ENCODE results near the gene JUND.
A peak's percentile ranks its signal among the peaks of the same experiment; 100 is the strongest.

JUND gene

DNA sequence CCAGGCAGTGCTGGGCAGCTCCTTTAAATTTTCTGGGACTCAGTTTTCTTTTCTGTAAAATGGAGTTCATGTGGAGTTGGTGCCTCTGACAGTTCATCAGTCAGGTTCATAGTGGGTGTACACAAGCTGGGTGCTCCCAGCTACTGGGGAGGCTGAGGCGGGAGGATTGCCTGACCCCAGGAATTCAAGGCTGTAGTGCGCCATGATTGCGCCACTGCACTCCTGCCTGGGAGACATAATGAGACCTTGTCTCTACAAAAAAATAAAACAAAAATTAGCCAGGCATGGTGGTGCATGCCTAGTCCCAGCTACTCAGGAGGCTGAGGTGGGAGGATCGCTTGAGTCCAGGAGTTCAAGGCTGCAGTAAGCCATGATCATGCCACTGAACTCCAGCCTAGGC is 28.3 kb downstream of the JUND start:
- H3K27ac Mint-ChIP-seq, result no peak overlapping the region
- H3K36me3 Mint-ChIP-seq (ENCODE audit: low read depth), result no peaks in the 10 kb centered on the region
- H3K9me3 Mint-ChIP-seq, result no peaks in the 10 kb centered on the region
- H3K27me3 Mint-ChIP-seq (ENCODE audit: low read depth), result peaks cover 45% of the 10 kb centered on the region
- no peaks in the 10 kb centered on the region for H3K4me1 Mint-ChIP-seq
- H3K4me3 Mint-ChIP-seq, result no peak overlapping the region
- TF ChIP-seq, protein P1, sequence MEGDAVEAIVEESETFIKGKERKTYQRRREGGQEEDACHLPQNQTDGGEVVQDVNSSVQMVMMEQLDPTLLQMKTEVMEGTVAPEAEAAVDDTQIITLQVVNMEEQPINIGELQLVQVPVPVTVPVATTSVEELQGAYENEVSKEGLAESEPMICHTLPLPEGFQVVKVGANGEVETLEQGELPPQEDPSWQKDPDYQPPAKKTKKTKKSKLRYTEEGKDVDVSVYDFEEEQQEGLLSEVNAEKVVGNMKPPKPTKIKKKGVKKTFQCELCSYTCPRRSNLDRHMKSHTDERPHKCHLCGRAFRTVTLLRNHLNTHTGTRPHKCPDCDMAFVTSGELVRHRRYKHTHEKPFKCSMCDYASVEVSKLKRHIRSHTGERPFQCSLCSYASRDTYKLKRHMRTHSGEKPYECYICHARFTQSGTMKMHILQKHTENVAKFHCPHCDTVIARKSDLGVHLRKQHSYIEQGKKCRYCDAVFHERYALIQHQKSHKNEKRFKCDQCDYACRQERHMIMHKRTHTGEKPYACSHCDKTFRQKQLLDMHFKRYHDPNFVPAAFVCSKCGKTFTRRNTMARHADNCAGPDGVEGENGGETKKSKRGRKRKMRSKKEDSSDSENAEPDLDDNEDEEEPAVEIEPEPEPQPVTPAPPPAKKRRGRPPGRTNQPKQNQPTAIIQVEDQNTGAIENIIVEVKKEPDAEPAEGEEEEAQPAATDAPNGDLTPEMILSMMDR (IDR thresholded peaks at IDR 0.05; ENCODE audit: unreplicated experiment in 3 of 3), result no peak

DNA sequence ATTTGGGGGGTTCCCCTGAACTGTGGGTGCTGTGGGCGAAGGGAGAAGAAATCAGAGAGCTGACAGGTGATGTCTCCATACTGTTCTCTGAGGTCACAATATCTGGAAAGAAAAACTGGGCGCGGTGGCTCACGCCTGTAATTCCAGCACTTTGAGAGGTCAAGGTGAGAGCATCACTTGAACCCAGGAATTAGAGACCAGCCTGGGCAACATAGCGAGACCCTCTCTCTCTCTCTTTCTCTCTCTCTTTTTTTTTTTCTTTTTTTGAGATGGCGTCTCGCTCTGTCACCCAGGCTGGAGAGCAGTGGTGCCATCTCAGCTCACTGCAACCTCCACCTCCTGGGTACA is 29.1 kb downstream of the JUND start:
- H3K4me3 Mint-ChIP-seq, result no peak overlapping the region
- no peaks in the 10 kb centered on the region for H3K4me1 Mint-ChIP-seq
- TF ChIP-seq, protein P1 (IDR thresholded peaks at IDR 0.05; ENCODE audit: unreplicated experiment in 3 of 3), result no peak
- H3K27ac Mint-ChIP-seq, result no peak overlapping the region
- peaks cover 47% of the 10 kb centered on the region for H3K27me3 Mint-ChIP-seq (ENCODE audit: low read depth)
- no peaks in the 10 kb centered on the region for H3K9me3 Mint-ChIP-seq
- no peaks in the 10 kb centered on the region for H3K36me3 Mint-ChIP-seq (ENCODE audit: low read depth)

DNA sequence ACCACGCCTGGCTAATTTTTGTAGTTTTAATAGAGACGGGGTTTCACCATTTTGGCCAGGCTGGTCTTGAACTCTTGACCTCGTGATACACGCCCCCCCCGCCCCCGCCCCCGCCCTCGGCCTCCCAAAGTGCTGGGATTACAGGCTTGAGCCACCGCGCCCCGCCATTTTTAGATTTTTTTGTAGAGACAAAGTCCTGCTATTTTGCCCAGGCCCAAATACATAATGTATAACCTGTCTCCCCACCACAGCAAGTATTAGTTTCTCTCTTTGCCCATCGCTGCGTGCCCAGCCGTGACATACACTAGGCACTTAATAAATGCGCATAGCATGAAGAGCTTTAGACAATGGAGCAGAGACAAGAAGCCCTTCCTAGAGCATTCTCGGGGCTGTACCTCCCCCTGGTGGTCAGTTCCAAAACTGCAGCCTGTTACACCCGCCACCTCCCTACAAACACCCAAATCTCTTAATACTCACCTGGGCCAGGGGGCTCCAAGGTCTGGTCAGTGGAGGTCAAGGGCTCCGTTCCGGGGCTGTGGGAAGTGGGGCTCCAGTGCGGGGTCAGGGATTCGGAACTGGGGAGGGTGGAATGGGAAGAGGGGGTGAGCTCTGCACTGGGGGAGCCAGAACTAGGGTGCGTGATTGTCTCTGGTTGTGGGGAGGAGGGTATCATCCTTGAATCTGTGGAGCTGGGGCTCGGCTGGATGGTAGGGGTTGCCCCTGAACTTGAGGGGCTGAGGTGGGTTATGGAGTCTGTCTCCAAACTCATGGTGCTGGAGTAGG is 29.6 kb downstream of the JUND start:
- H3K4me3 Mint-ChIP-seq, result no peak overlapping the region

DNA sequence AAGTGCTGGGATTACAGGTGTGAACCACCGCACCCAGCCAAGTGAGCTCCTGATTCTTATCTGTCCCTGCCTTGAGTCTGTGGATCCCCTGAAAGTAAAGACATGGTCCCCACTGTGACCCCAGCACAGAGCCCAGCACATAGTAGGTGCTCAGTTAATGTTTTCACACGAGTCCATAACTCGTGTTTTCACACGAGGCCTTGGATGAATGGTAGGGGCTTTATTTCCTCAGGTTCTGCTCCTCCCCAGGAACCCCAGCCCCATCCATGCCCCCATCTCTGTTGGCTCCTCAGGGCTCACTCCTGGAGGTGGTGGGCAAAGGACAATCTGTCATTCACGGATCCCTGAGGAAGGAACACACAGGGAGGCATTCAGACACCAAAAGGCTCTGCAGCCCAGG is 31.6 kb downstream of the JUND start:
- Mint-ChIP-seq H3K4me1 (no peaks in the 10 kb centered on the region), H3K9me3 (no peaks in the 10 kb centered on the region), H3K36me3 (ENCODE audit: low read depth) (no peaks in the 10 kb centered on the region), H3K27me3 (ENCODE audit: low read depth) (peaks cover 41% of the 10 kb centered on the region), H3K27ac (no peak overlapping the region), H3K4me3 (no peak overlapping the region)
- TF ChIP-seq, protein P1 (IDR thresholded peaks at IDR 0.05; ENCODE audit: unreplicated experiment in 3 of 3), result no peak

More for the DNA sequence above, 29.6 kb downstream of the JUND start:
- TF ChIP-seq, protein P1 (IDR thresholded peaks at IDR 0.05; ENCODE audit: unreplicated experiment in 3 of 3), result peak; percentile 87 to 90 (median 87)
- no peaks in the 10 kb centered on the region for H3K4me1 Mint-ChIP-seq
- H3K36me3 Mint-ChIP-seq (ENCODE audit: low read depth), result no peaks in the 10 kb centered on the region
- no peaks in the 10 kb centered on the region for H3K9me3 Mint-ChIP-seq
- H3K27ac Mint-ChIP-seq, result peak overlapping the region in 1 of 3 experiments; percentile 54
- H3K27me3 Mint-ChIP-seq (ENCODE audit: low read depth), result peaks cover 47% of the 10 kb centered on the region

DNA sequence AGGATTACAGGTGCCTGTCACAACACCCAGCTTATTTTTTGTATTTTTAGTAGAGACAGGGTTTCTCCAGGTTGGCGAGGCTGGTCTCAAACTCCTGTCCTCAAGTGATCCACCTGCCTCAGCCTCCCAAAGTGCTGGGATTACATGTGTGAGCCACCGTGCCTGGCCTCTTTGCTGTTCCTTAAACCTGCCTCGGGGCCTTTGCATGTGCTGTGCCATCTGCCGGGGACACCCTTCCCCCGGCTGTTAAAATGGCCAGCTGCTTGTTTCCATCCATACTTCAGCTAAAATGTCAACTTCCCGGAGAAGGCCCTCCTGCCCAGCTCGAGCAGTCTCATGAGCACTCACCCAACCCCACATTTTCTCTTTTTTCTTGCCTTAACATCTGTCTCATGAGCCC is 36.1 kb downstream of the JUND start:
- no peaks in the 10 kb centered on the region for H3K9me3 Mint-ChIP-seq
- TF ChIP-seq, protein P1 (IDR thresholded peaks at IDR 0.05; ENCODE audit: unreplicated experiment in 3 of 3), result no peak
- no peaks in the 10 kb centered on the region for H3K4me1 Mint-ChIP-seq
- no peak overlapping the region for H3K27ac Mint-ChIP-seq
- H3K27me3 Mint-ChIP-seq (ENCODE audit: low read depth), result peaks cover 30% of the 10 kb centered on the region
- H3K36me3 Mint-ChIP-seq (ENCODE audit: low read depth), result no peaks in the 10 kb centered on the region
- H3K4me3 Mint-ChIP-seq, result no peak overlapping the region

DNA sequence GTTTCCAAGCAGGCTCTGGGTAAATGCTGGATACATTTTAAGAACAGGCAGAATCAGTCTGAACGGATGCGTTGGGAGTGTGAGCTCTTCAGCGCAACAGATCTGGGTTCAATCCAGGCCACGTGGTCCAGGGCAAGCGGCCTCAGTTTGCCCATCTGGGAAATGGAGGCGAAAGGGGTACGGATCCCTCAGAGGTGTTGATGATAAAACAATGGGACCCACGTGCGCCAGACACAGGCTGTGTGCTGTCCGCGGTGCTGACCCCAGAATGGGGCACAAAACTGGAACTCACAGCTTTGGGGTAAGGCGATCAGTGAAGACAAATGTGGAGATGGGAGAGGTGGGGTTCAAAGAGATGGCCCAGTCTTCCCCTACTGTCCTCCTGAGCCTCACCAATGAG is 42.1 kb downstream of the JUND start:
- Mint-ChIP-seq H3K4me3 (no peak overlapping the region), H3K27ac (no peak overlapping the region), H3K9me3 (no peaks in the 10 kb centered on the region), H3K4me1 (no peaks in the 10 kb centered on the region), H3K36me3 (ENCODE audit: low read depth) (no peaks in the 10 kb centered on the region), H3K27me3 (ENCODE audit: low read depth) (peaks cover 46% of the 10 kb centered on the region)
- TF ChIP-seq, protein P1 (IDR thresholded peaks at IDR 0.05; ENCODE audit: unreplicated experiment in 3 of 3), result no peak

All from nephron (organoid).